ENCODE results near the gene MALRD1.
A peak's percentile ranks its signal among the peaks of the same experiment; 100 is the strongest.

MALRD1 gene

GRCh38 chr10:19579761-19580545 lies 531.4 kb downstream of the MALRD1 start:
- DNase-seq = no peak

- DNase-seq = no peak
Observed at GRCh38 chr10:19580691-19581090, 532.1 kb downstream of the MALRD1 start.

- no peak for DNase-seq
Observed at GRCh38 chr10:19588608-19589007, 540.0 kb downstream of the MALRD1 start.

DNA sequence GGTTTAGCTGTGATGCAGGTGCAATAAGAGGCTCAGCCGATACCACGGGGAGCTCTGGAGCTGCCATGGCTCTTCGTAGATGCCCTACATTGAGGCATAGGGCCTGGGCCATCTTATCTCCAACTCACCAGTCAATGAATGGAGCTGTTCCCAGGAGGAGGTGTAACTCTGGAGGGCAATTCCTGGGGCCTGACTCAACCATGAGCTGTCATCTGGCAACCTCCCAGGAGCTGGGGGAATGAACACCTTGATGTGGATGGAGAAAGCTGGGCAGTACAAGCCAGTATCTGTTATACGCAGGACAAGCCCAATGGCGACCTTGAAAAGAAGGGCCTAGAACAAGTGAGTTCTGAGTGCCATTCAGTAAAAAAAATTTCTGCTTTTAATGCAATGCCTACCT lies 543.7 kb downstream of the MALRD1 start:
- peak; percentile 58 for DNase-seq

- DNase-seq = no peak
Observed at GRCh38 chr10:19595212-19595845, 546.7 kb downstream of the MALRD1 start.

- DNase-seq = no peak
Observed at GRCh38 chr10:19605806-19606205, 557.2 kb downstream of the MALRD1 start.

DNA sequence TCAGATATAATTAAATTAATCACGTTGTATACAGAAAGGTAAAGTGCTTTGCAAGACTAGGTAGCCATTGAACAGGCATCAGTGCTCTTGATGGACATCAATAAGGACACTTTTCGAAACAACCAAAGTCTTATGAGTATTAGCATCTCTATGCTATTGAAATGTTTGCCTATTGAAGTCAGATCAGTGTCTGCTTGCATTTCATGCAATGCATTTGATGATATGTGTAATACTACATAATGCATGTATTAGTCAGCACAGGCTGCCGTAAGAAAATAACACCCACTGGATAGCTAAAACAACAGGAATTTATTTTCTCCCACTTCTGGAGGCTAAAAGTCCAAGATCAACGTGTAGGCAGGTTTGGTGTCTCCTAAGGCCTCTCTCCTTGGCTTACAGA lies 558.4 kb downstream of the MALRD1 start:
- no peak for DNase-seq

DNA sequence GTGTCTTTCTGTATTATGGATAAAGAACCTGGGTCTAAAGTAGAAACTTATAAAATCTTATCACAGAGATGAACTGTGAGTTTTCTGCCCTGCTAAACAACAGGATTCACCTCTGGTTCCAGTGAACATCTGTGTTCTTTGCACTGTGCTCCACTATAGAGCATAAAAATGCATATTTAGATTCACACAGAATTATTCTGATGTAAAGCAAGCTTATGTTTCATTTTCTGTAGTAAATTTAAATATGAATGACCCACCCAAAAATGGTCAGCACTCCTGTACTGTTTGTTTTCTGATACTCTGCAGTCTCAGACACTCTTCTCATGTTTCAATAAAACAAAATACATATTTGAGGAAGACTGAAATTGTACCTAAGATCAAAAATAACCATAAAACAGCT lies 563.2 kb downstream of the MALRD1 start:
- no peak for DNase-seq

DNA sequence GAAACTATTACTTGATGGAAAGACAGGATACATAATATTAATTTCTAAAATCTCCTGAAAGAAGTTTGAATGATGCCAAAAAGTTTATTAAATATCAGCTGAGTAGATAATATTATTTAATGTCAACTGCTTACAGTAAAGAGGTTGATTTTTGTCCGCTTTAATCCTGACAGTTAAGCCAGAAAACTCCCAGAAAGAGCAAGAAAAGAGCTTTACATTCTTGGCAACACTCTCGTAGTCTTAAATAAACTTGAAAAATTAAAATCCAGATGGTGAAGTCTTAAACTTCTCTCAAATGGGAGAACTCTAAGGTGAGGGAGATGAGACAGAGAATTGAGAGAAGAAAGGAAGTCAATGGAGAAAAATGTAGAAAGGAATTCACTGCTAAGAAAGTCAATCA lies 568.4 kb downstream of the MALRD1 start:
- no peak for DNase-seq

GRCh38 chr10:19620811-19621210 lies 572.2 kb downstream of the MALRD1 start:
- DNase-seq = no peak

- DNase-seq = no peak
Observed at GRCh38 chr10:19623321-19623720, 574.7 kb downstream of the MALRD1 start.

- DNase-seq = no peak
Observed at GRCh38 chr10:19626156-19626555, 577.6 kb downstream of the MALRD1 start.

DNA sequence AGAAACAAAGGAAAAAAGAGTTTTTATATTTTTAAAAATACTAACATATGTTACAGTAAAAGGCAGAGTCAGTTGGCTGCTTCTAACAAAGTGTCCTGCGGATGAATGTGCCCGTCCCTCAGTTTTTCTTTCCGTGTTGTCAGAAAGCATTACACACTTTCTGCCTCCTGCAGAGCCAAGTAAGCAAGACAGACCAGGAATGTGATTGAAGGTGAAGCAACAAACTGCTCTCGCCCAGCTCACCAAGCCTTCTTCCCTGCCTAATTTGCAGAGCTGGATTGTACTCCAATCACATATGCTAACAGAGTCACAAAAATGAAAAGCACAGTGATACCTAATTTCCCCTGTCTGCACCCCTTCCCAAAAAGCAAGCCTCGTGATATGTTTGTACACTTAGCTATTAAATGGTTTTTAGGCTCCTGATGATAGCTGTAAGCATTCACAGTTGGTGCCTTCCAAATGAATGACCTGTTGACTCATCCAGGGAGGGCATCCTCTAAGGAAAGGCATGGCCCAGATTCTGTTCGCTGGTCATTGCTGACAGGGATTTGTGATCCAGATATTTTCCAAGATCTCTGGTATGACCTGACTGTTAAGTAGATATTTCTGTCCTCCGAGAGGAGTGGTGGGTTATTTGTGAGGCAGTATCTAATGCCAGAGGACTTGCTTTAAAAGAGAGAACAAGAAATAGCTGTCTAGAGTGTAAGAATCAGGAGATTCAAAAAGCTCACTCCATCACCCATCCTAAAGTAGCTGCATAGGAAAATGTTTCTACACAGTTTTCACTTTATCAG lies 580.4 kb downstream of the MALRD1 start:
- no peak for DNase-seq

GRCh38 chr10:19629567-19629966 lies 581.0 kb downstream of the MALRD1 start:
- DNase-seq = no peak

- DNase-seq = no peak
Observed at GRCh38 chr10:19634163-19634562, 585.6 kb downstream of the MALRD1 start.

- peak; percentile 16 for DNase-seq
Observed at GRCh38 chr10:19638182-19638895, 589.7 kb downstream of the MALRD1 start.

GRCh38 chr10:19638896-19639233 lies 590.3 kb downstream of the MALRD1 start:
- no peak for DNase-seq

GRCh38 chr10:19640566-19641263 lies 592.1 kb downstream of the MALRD1 start:
- DNase-seq = no peak

- no peak for DNase-seq
Observed at GRCh38 chr10:19651549-19651948, 602.9 kb downstream of the MALRD1 start.

- DNase-seq = no peak
Observed at GRCh38 chr10:19652750-19653149, 604.1 kb downstream of the MALRD1 start.

DNA sequence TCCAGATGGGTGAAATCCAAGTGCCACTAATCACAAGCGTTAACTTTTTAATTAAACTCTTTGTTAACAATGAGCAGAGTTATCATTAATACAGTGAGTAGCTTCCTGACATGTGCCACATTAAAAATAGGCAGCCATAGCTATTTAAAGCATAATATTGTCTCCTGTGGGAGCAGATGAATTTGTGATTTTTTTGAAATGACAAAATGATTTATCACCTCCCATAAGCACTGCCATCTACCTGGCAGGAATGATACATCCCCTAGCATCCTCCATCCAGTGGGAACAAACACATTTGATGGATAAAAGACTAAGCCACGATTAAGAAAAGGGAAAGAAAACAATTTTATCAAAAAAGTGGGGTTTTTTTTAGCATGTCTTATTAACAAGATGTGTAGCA lies 605.3 kb downstream of the MALRD1 start:
- DNase-seq = no peak

DNA sequence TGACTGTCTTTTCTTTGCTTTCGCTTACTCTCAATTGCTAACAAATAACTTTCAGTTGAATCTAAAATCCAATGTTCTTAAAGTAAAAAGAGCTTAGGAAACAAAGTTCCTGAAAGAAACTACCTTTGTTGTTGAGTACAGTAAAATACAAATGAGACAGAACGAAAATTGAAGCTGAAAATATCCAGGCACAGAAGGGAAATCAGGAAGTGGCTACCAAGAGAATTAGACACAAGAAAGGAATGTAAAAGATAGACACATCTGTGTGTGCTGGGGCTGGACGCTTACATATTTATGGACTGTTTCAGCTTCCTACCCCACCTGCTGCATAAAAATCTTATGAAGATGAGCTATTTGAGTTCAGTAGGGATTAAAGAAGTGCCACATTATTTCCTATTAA lies 606.0 kb downstream of the MALRD1 start:
- DNase-seq = no peak
